ENCODE results near the gene CCNI. TPM values are rescaled to one million over a fixed set of nuclear protein-coding genes. Genes with fewer than 3 reads are reported as not detected.
A peak's percentile ranks its signal among the peaks of the same experiment; 100 is the strongest.

The CCNI gene
- total RNA-seq, 6 experiments from 2014 or later, result 54.3 to 87.7 (median 68.6) TPM

GRCh38 chr4:77045490-77045889, 30.3 kb downstream of the CCNI start:
- Histone ChIP-seq H3K27ac (no peak overlapping the region), H3K27me3 (no peaks in the 10 kb centered on the region), H3K4me1 (peaks cover 0 to 27% (median 13%) of the 10 kb centered on the region in 4 donors), H3K4me3 (no peak overlapping the region), H3K36me3 (peaks cover 0 to 19% (median 2%) of the 10 kb centered on the region in 4 donors), H3K9me3 (no peaks in the 10 kb centered on the region)
- ATAC-seq (no peak), DNase-seq (no peak)
- 85% methylated on average over 4 of the region's 4 CpGs for WGBS (ENCODE audit: insufficient coverage, low coverage, low lambda C conversion rate, missing lambda C conversion rate)
- TF ChIP-seq CTCF (IDR thresholded peaks at IDR 0.05), result peak in 1 of 4 donors; percentile 11
- no peak for TF ChIP-seq POLR2A (IDR thresholded peaks at IDR 0.05)
- intact Hi-C loops (cut with DNase I), result no loop called here

GRCh38 chr4:77044461-77045150, 31.2 kb downstream of the CCNI start:
- Histone ChIP-seq H3K36me3 (peaks cover 0 to 17% (median 2%) of the 10 kb centered on the region in 4 donors), H3K27me3 (no peaks in the 10 kb centered on the region), H3K4me3 (no peak overlapping the region), H3K4me1 (peaks cover 0 to 27% (median 13%) of the 10 kb centered on the region in 4 donors), H3K9me3 (no peaks in the 10 kb centered on the region), H3K27ac (peak overlapping the region; percentile 2 to 48 (median 13))
- intact Hi-C loops (cut with DNase I), result no loop called here
- WGBS (ENCODE audit: insufficient coverage, low coverage, low lambda C conversion rate, missing lambda C conversion rate), result 42% methylated on average over 4 of the region's 4 CpGs
- TF ChIP-seq CTCF (IDR thresholded peaks at IDR 0.05) (peak; percentile 52 to 68 (median 60)), POLR2A (IDR thresholded peaks at IDR 0.05) (no peak)
- ATAC-seq (peak; percentile 37 to 65 (median 48)), DNase-seq (no peak)

- no peaks in the 10 kb centered on the region for H3K9me3 ChIP-seq
- peaks cover 0 to 17% (median 2%) of the 10 kb centered on the region in 4 donors for H3K36me3 ChIP-seq
- TF ChIP-seq CTCF (IDR thresholded peaks at IDR 0.05) (no peak), POLR2A (IDR thresholded peaks at IDR 0.05) (no peak)
- intact Hi-C loops (cut with DNase I), result no loop called here
- ATAC-seq (peak; percentile 75 to 91 (median 84)), DNase-seq (no peak)
- peaks cover 0 to 27% (median 13%) of the 10 kb centered on the region in 4 donors for H3K4me1 ChIP-seq
- no peaks in the 10 kb centered on the region for H3K27me3 ChIP-seq
- H3K27ac ChIP-seq, result peak overlapping the region; percentile 2 to 48 (median 13)
- H3K4me3 ChIP-seq, result no peak overlapping the region
- 27% methylated on average over 3 of the region's 3 CpGs for WGBS (ENCODE audit: insufficient coverage, low coverage, low lambda C conversion rate, missing lambda C conversion rate)
Observed at GRCh38 chr4:77043507-77044136, 32.2 kb downstream of the CCNI start.

- peaks cover 0 to 4% (median under 1%) of the 10 kb centered on the region in 4 donors for H3K36me3 ChIP-seq
- no peak overlapping the region for H3K27ac ChIP-seq
- H3K9me3 ChIP-seq, result no peaks in the 10 kb centered on the region
- ATAC-seq (peak in 1 of 4 donors; percentile 32), DNase-seq (no peak)
- no peak for TF ChIP-seq POLR2A (IDR thresholded peaks at IDR 0.05)
- 94% methylated on average over 2 of the region's 2 CpGs for WGBS (ENCODE audit: insufficient coverage, low coverage, low lambda C conversion rate, missing lambda C conversion rate)
- no peaks in the 10 kb centered on the region for H3K27me3 ChIP-seq
- no peak overlapping the region for H3K4me3 ChIP-seq
- peaks cover 0 to 27% (median 13%) of the 10 kb centered on the region in 4 donors for H3K4me1 ChIP-seq
- intact Hi-C loops (cut with DNase I), result no loop called here
Observed at GRCh38 chr4:77040854-77041725, 34.7 kb downstream of the CCNI start.
